IMR-90 (cell line): Measurements from ENCODE around the gene HSD17B3. TPM values are rescaled to one million over a fixed set of nuclear protein-coding genes. Genes with fewer than 3 reads are reported as not detected.

Source experiments
- ATAC-seq: fragments of 200-7000 bp; cut with Tn5 transposase; 2 replicates; pipeline ENCODE4 v1.9.1; 2020; ENCODE audit warnings: low read depth, mild to moderate bottlenecking, moderate library complexity
- BruUV-seq: library from RNA; stranded (reverse); fragments of 400-500 nt; replicated peaks from 2 replicates; lab custom pipeline; 2021; lab: Mats Ljungman, UMichigan
- CTCF ChIA-PET: fragments of 300-600 bp; formaldehyde crosslinking; extraction: SDS; loops from one replicate; lab custom pipeline; 2021; ENCODE audit warnings: antibody characterized with exemption; lab: Yijun Ruan, JAX
- POLR2A ChIA-PET: fragments of 300-600 bp; sonication (Branson Sonifier 250); formaldehyde crosslinking; loops from one replicate; lab custom pipeline; 2022; ENCODE audit warnings: antibody characterized with exemption; ENCODE audit not compliant: unreplicated experiment; lab: Charles Lee
- DNase-seq: peaks from one replicate; pipeline ENCODE4 v3.0.0; 2013
- H2AFZ ChIP-seq: replicated peaks from 2 replicates; pipeline ENCODE3; 2013; ENCODE audit warnings: low read length, mild to moderate bottlenecking; ENCODE audit not compliant: poor library complexity
- H2AK5ac ChIP-seq: 2 replicates; pipeline ENCODE4 v1.6.1; 2013; ENCODE audit warnings: low read depth, low read length, inconsistent platforms
- H2AK9ac ChIP-seq: replicated peaks from 2 replicates; pipeline ENCODE3; 2013; ENCODE audit warnings: mild to moderate bottlenecking, low read depth, low read length, moderate library complexity; ENCODE audit not compliant: poor library complexity
- H2BK120ac ChIP-seq: 2 replicates; pipeline ENCODE4 v1.6.1; 2013; ENCODE audit warnings: low read depth, low read length, inconsistent platforms
- H2BK15ac ChIP-seq: 3 replicates; pipeline ENCODE4 v1.6.1; 2013; ENCODE audit warnings: low read depth, low read length, inconsistent platforms
- H2BK20ac ChIP-seq: 2 replicates; pipeline ENCODE4 v1.6.1; 2013; ENCODE audit warnings: low read depth, mild to moderate bottlenecking, inconsistent platforms, low read length, moderate library complexity
- H2BK5ac ChIP-seq: 2 replicates; pipeline ENCODE4 v1.6.1; 2013; ENCODE audit warnings: mild to moderate bottlenecking, low read depth, low read length, inconsistent platforms; ENCODE audit not compliant: poor library complexity, severe bottlenecking
- H3K14ac ChIP-seq: replicated peaks from 2 replicates; pipeline ENCODE4 v1.6.1; 2013; ENCODE audit warnings: low read depth, low read length, inconsistent platforms
- H3K18ac ChIP-seq: 2 replicates; pipeline ENCODE4 v1.6.1; 2013; ENCODE audit warnings: low read depth, low read length, control low read depth
- H3K23ac ChIP-seq: 2 replicates; pipeline ENCODE4 v1.6.1; 2013; ENCODE audit warnings: low read depth, low read length, inconsistent platforms
- H3K27ac ChIP-seq: 2 replicates; pipeline ENCODE4 v1.5.1; 2013; ENCODE audit warnings: mild to moderate bottlenecking, control low read depth, low read length; ENCODE audit not compliant: insufficient read depth
- H3K27me3 ChIP-seq: 2 replicates; pipeline ENCODE4 v1.6.1; 2013; ENCODE audit warnings: low read length; ENCODE audit not compliant: control insufficient read depth, insufficient read depth
- H3K36me3 ChIP-seq: 2 replicates; pipeline ENCODE4 v1.6.1; 2013; ENCODE audit warnings: low read length, mixed read lengths; ENCODE audit not compliant: control insufficient read depth, insufficient read depth
- H3K4ac ChIP-seq: 2 replicates; pipeline ENCODE4 v1.6.1; 2013; ENCODE audit warnings: low read depth, low read length, inconsistent platforms
- H3K4me1 ChIP-seq: 2 replicates; pipeline ENCODE4 v1.6.1; 2013; ENCODE audit warnings: low read length, mixed read lengths; ENCODE audit not compliant: control insufficient read depth, insufficient read depth
- H3K4me2 ChIP-seq: 2 replicates; pipeline ENCODE4 v1.6.1; 2013; ENCODE audit warnings: low read depth, mild to moderate bottlenecking, control low read depth, low read length, moderate library complexity
- H3K4me3 ChIP-seq: 2 replicates; pipeline ENCODE4 v1.5.1; 2013; ENCODE audit warnings: low read depth, mild to moderate bottlenecking, control low read depth, low read length, moderate library complexity; ENCODE audit not compliant: insufficient read depth
- H3K56ac ChIP-seq: 2 replicates; pipeline ENCODE4 v1.6.1; 2013; ENCODE audit warnings: low read length, inconsistent platforms; ENCODE audit not compliant: insufficient read depth; ENCODE audit errors: extremely low read depth
- H3K79me1 ChIP-seq, 2 experiments: 2 replicates each; pipeline ENCODE4 v1.6.1; 2013; ENCODE audit warnings: low read length in 2 of 2, inconsistent platforms in 1 of 2, low read depth in 1 of 2
- H3K9ac ChIP-seq: 2 replicates; pipeline ENCODE4 v1.6.1; 2013; ENCODE audit warnings: low read depth, low read length, control low read depth
- H3K9me1 ChIP-seq: 2 replicates; pipeline ENCODE4 v1.6.1; 2013; ENCODE audit warnings: low read length, inconsistent platforms; ENCODE audit not compliant: insufficient read depth
- H3K9me3 ChIP-seq: 2 replicates; pipeline ENCODE4 v1.6.1; 2013; ENCODE audit warnings: low read length; ENCODE audit not compliant: control insufficient read depth, insufficient read depth
- H4K20me1 ChIP-seq: 2 replicates; pipeline ENCODE4 v1.6.1; 2013; ENCODE audit warnings: low read length, inconsistent platforms; ENCODE audit not compliant: insufficient read depth
- H4K5ac ChIP-seq: 2 replicates; pipeline ENCODE4 v1.6.1; 2013; ENCODE audit warnings: mild to moderate bottlenecking, low read depth, low read length, control low read depth
- H4K8ac ChIP-seq, 2 experiments: 2 replicates each; pipeline ENCODE4 v1.6.1; 2013; ENCODE audit warnings: low read depth in 2 of 2, low read length in 2 of 2, control low read depth in 1 of 2, inconsistent platforms in 1 of 2
- H4K91ac ChIP-seq: 2 replicates; pipeline ENCODE4 v1.6.1; 2013; ENCODE audit warnings: low read depth, low read length, inconsistent platforms; ENCODE audit not compliant: insufficient read depth
- CEBPB ChIP-seq: IDR thresholded peaks from 2 replicates; pipeline ENCODE4 v1.6.1; 2012; ENCODE audit warnings: low read depth, low read length, improper control_type of control experiment
- CTCF ChIP-seq: conservative IDR thresholded peaks from 2 replicates; pipeline ENCODE4 v1.5.1; 2012; ENCODE audit warnings: mild to moderate bottlenecking, low read depth, low read length, improper control_type of control experiment
- ELK1 ChIP-seq: fragments of 150-350 bp; IDR thresholded peaks from 2 replicates; pipeline ENCODE4 v1.6.1; 2016; ENCODE audit warnings: low read depth, mild to moderate bottlenecking, low read length, moderate library complexity, borderline replicate concordance
- FOS ChIP-seq: fragments of 150-350 bp; IDR thresholded peaks from 2 replicates; pipeline ENCODE4 v1.6.1; 2016; ENCODE audit warnings: low read depth, low read length
- MAFK ChIP-seq: IDR thresholded peaks from 2 replicates; pipeline ENCODE4 v1.6.1; 2012; ENCODE audit warnings: low read depth, low read length, improper control_type of control experiment
- MAZ ChIP-seq: IDR thresholded peaks from 2 replicates; pipeline ENCODE4 v1.6.1; 2012; ENCODE audit warnings: low read depth, mild to moderate bottlenecking, low read length, improper control_type of control experiment, moderate library complexity, borderline replicate concordance
- MXI1 ChIP-seq: IDR thresholded peaks from 2 replicates; pipeline ENCODE4 v1.6.1; 2012; ENCODE audit warnings: low read depth, mild to moderate bottlenecking, low read length, moderate library complexity, borderline replicate concordance
- NFE2L2 ChIP-seq: fragments of 150-350 bp; IDR thresholded peaks from 2 replicates; pipeline ENCODE4 v1.6.1; 2016; ENCODE audit warnings: low read depth, mild to moderate bottlenecking, low read length
- POLR2A ChIP-seq: IDR thresholded peaks from 2 replicates; pipeline ENCODE4 v1.6.1; 2012; ENCODE audit warnings: mild to moderate bottlenecking, low read depth, low read length
- RAD21 ChIP-seq: IDR thresholded peaks from 2 replicates; pipeline ENCODE4 v1.6.1; 2012; ENCODE audit warnings: low read length, improper control_type of control experiment
- RCOR1 ChIP-seq: IDR thresholded peaks from 2 replicates; pipeline ENCODE4 v1.6.1; 2012; ENCODE audit warnings: mild to moderate bottlenecking, low read length, improper control_type of control experiment; ENCODE audit not compliant: insufficient replicate concordance
- RFX5 ChIP-seq: IDR thresholded peaks from 2 replicates; pipeline ENCODE4 v1.8.0; 2012; ENCODE audit warnings: low read depth, mild to moderate bottlenecking, low read length, moderate library complexity
- WGBS, 2 experiments: methylation state at CpG; one replicate each; pipeline versions ENCODE4 v1.1.5 to v1.1.7; 2013; ENCODE audit warnings: missing lambda C conversion rate in 2 of 2; ENCODE audit not compliant: insufficient read length in 1 of 2; ENCODE audit errors: extremely low coverage in 2 of 2; 5-methylcytosine and 5-hydroxymethylcytosine counted together
- dilution Hi-C: fragments of 300-500 bp; cut with HindIII; formaldehyde crosslinking; loops from one replicate; pipeline ENCODE4 v1.14.3; 2018; ENCODE audit warnings: low sequenced_read_pairs; ENCODE audit not compliant: unreplicated experiment
- in situ Hi-C: fragments of 300-500 bp; cut with MboI; formaldehyde crosslinking; loops from 3 replicates; pipeline ENCODE4 v1.14.3; 2019; ENCODE audit warnings: low sequenced_read_pairs, inconsistent platforms, mixed read lengths
- intact Hi-C: fragments of 100-400 bp; cut with micrococcal nuclease; formaldehyde crosslinking; loops from 2 replicates; pipeline ENCODE4 v1.10.0; 2022
- polyA plus RNA-seq, 3 experiments: library from polyadenylated mRNA; depleted of rRNA; stranded (reverse); fragments of >200 nt; gene quantifications; 2 replicates each; pipeline ENCODE4 v1.2.3, GENCODE V29; 2012; ENCODE audit warnings: low replicate concordance in 1 of 3
- total RNA-seq: library from RNA; depleted of rRNA; stranded (reverse); fragments of >200 nt; gene quantifications from 2 replicates; pipeline ENCODE4 v1.2.3, GENCODE V29; 2012

The HSD17B3 gene
- total and polyA plus RNA-seq, 2 of the 4 experiments (the other 2 are of a cell fraction), result 0.18 TPM; not detected in 1

GRCh38 chr9:96348261-96348660 lies 46.3 kb upstream of the HSD17B3 start:
- Histone ChIP-seq H2AK5ac (no peak overlapping the region), H2BK120ac (no peak overlapping the region), H3K4me1 (peaks cover 4% of the 10 kb centered on the region; the same call in 1 of the 2 replicates), H2BK5ac (no peak overlapping the region), H3K27me3 (no peaks in the 10 kb centered on the region), H2BK15ac (no peak overlapping the region), H4K20me1 (no peaks in the 10 kb centered on the region), H3K79me1 (peaks cover 0 to under 1% of the 10 kb centered on the region in 2 experiments; a peak in 1 of 4 replicates), H3K9ac (no peak overlapping the region), H2BK20ac (no peak overlapping the region), H4K91ac (no peak overlapping the region), H3K4me3 (no peak overlapping the region), H4K5ac (no peak overlapping the region), H3K23ac (no peak overlapping the region), H3K36me3 (peaks cover 9% of the 10 kb centered on the region), H4K8ac (no peak overlapping the region), H2AK9ac (no peak overlapping the region), H2AFZ (no peak overlapping the region), H3K14ac (no peak overlapping the region), H3K9me3 (peaks cover 4% of the 10 kb centered on the region), H3K4ac (no peak overlapping the region), H3K18ac (no peak overlapping the region), H3K27ac (no peak overlapping the region), H3K4me2 (no peak overlapping the region), H3K56ac (no peak overlapping the region), H3K9me1 (peaks cover 3% of the 10 kb centered on the region; the same call in 1 of the 2 replicates)
- no peak for TF ChIP-seq ELK1
- no peak for TF ChIP-seq RFX5
- TF ChIP-seq RCOR1, result no peak
- TF ChIP-seq FOS, result no peak
- TF ChIP-seq MAFK, result no peak
- TF ChIP-seq MAZ, result no peak
- TF ChIP-seq NFE2L2, result no peak
- TF ChIP-seq POLR2A, result no peak
- TF ChIP-seq CEBPB, result no peak
- TF ChIP-seq CTCF, result no peak
- TF ChIP-seq RAD21, result no peak
- no peak for TF ChIP-seq MXI1
- in situ Hi-C loops (no loop called here), dilution Hi-C loops (no loop called here), intact Hi-C loops (no loop called here)
- DNase-seq (no peak), ATAC-seq (no peak)
- WGBS, 2 experiments, result 100% methylated on average over 2 of the region's 5 CpGs; no CpG with 5 or more reads in 1 of the 2 experiments
- no TSS peak for BruUV-seq
- POLR2A ChIA-PET, result no interaction called here
- CTCF ChIA-PET, result no interaction called here
